ENCODE data around the gene TUBA1C. TPM values are rescaled to one million over a fixed set of nuclear protein-coding genes. Genes with fewer than 3 reads are reported as not detected.
A peak's percentile ranks its signal among the peaks of the same experiment; 100 is the strongest.

TUBA1C gene
- 129 TPM for total RNA-seq (ENCODE audit: unreplicated experiment)
- long read RNA-seq, transcript TUBA1C-201 (4 exons, 3,001 nt) = major isoform, 59 of 68 reads
- long read RNA-seq, partial matches to known transcripts = 2 of 68 reads
- long read RNA-seq, other reads (novel, unspliced or antisense) = 7 of 68 reads

DNA sequence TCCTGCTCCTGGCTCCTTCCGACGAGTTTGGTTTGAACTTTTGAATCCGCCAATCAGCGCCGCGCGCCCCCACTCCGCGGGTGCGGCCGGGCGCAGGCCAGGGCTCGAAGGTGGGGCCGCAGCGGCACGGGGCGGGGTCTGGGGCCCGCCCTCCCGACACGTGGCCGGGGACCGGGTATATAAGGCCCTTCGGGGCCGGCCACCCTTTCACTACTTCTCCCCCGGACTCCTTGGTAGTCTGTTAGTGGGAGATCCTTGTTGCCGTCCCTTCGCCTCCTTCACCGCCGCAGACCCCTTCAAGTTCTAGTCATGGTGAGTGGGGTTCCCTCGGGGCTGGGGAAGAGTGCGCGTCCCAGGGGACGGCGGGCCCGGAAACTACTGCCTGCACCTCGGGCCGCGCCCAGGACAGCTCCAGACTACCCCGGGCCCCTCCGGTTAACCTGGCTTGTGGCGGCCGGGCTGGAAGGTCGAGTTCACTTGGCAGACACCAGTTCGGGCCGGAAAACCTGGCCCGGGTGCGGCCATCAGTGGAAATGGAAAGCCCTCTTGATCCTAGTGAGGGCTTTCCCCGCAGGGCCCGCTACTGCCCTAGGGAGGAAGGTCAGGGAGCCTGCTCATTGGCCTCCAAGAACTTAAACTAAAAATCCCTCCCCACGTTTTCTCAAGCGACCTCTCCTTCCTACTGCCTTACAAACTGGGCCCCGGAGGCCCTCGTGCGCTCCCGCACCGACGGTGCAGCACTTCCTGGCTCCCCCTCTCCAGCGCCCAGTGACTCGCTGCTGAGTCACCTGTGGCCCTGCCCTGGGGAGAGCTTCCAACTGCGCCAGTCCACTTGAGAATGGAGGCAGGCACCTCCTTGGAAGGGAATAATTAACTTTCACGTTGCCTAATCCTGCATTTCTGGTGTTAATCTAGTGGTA lies at the start of gene TUBA1C:
Gene TUBA1C, plus strand, starts transcription at position 210 of the 920 bp plus-strand sequence. Its CDS starts 100 bp downstream, at position 310.
- Mint-ChIP-seq H3K9me3 (ENCODE audit: unreplicated experiment) (no peaks in the 10 kb centered on the region), H3K4me1 (ENCODE audit: unreplicated experiment) (peaks cover 8% of the 10 kb centered on the region), H3K27me3 (ENCODE audit: unreplicated experiment) (peaks cover 5% of the 10 kb centered on the region), H3K4me3 (ENCODE audit: unreplicated experiment) (peak within 1 kb of the TSS; percentile 96), H3K36me3 (ENCODE audit: low read depth, unreplicated experiment) (peaks cover 14% of the 10 kb centered on the region), H3K27ac (ENCODE audit: unreplicated experiment) (peak within 1 kb of the TSS; percentile 52)
- peak; percentile 90 for DNase-seq (ENCODE audit: low spot score)
- TF ChIP-seq, protein P1, sequence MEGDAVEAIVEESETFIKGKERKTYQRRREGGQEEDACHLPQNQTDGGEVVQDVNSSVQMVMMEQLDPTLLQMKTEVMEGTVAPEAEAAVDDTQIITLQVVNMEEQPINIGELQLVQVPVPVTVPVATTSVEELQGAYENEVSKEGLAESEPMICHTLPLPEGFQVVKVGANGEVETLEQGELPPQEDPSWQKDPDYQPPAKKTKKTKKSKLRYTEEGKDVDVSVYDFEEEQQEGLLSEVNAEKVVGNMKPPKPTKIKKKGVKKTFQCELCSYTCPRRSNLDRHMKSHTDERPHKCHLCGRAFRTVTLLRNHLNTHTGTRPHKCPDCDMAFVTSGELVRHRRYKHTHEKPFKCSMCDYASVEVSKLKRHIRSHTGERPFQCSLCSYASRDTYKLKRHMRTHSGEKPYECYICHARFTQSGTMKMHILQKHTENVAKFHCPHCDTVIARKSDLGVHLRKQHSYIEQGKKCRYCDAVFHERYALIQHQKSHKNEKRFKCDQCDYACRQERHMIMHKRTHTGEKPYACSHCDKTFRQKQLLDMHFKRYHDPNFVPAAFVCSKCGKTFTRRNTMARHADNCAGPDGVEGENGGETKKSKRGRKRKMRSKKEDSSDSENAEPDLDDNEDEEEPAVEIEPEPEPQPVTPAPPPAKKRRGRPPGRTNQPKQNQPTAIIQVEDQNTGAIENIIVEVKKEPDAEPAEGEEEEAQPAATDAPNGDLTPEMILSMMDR (IDR thresholded peaks at IDR 0.05; ENCODE audit: unreplicated experiment) = no peak

DNA sequence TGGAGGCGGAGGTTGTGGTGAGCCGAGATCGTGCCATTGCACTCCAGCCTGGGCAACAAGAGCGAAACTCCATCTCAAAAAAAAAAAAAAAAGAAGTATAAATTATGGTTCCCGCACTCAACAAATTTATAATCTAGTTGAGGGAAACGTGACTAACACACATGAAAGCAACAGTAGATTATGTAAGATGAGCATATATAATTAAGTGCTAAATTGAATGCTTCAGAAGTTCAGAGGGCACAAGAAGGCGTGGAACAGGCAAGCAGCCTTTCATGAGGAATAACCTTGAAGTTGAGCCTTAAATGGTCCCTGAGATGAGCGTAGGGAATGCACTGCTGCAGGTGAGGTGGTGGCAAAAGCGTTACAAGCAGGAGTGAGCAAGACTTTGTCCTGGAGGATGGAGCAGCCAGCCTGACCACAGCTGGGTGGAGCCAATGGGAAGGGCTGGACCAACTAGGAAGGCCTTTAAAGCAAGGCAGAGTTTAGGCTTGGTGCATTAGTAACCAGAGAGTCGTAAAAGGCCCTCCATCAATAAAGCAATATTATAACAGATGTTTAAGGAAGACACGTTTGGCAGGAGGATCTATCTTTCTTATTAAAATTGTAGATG lies 45.4 kb upstream of the TUBA1C start:
- H3K27ac Mint-ChIP-seq (ENCODE audit: unreplicated experiment) = no peak overlapping the region
- H3K9me3 Mint-ChIP-seq (ENCODE audit: unreplicated experiment) = no peaks in the 10 kb centered on the region
- H3K36me3 Mint-ChIP-seq (ENCODE audit: low read depth, unreplicated experiment) = no peaks in the 10 kb centered on the region
- DNase-seq (ENCODE audit: low spot score) = no peak
- TF ChIP-seq, protein P1 (IDR thresholded peaks at IDR 0.05; ENCODE audit: unreplicated experiment) = no peak
- peaks cover 2% of the 10 kb centered on the region for H3K27me3 Mint-ChIP-seq (ENCODE audit: unreplicated experiment)
- H3K4me3 Mint-ChIP-seq (ENCODE audit: unreplicated experiment) = no peak overlapping the region
- H3K4me1 Mint-ChIP-seq (ENCODE audit: unreplicated experiment) = peaks cover 10% of the 10 kb centered on the region

DNA sequence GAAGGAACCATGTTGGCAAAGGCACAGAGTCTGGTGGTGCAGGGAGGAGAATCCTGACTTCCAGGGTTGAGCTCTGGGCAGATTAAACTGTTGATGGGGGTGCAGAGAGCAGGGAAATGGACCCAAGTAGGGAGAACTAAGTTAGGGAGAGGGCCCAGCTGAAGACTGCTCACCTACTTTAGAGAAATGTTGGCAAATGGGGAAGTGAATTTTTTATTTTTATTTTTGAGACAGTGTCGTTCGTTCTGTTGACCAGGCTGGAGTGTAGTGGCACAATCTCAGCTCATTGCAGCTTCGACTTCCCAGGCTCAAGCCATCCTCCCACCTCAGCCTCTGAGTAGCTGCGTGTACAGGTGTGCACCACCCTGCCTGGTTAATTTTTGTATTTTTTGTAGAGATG lies 43.9 kb upstream of the TUBA1C start:
- no peak for DNase-seq (ENCODE audit: low spot score)
- peaks cover 6% of the 10 kb centered on the region for H3K4me1 Mint-ChIP-seq (ENCODE audit: unreplicated experiment)
- no peak overlapping the region for H3K4me3 Mint-ChIP-seq (ENCODE audit: unreplicated experiment)
- peaks cover under 1% of the 10 kb centered on the region for H3K27me3 Mint-ChIP-seq (ENCODE audit: unreplicated experiment)
- H3K27ac Mint-ChIP-seq (ENCODE audit: unreplicated experiment) = no peak overlapping the region
- no peaks in the 10 kb centered on the region for H3K9me3 Mint-ChIP-seq (ENCODE audit: unreplicated experiment)
- no peaks in the 10 kb centered on the region for H3K36me3 Mint-ChIP-seq (ENCODE audit: low read depth, unreplicated experiment)
- TF ChIP-seq, protein P1 (IDR thresholded peaks at IDR 0.05; ENCODE audit: unreplicated experiment) = no peak

DNA sequence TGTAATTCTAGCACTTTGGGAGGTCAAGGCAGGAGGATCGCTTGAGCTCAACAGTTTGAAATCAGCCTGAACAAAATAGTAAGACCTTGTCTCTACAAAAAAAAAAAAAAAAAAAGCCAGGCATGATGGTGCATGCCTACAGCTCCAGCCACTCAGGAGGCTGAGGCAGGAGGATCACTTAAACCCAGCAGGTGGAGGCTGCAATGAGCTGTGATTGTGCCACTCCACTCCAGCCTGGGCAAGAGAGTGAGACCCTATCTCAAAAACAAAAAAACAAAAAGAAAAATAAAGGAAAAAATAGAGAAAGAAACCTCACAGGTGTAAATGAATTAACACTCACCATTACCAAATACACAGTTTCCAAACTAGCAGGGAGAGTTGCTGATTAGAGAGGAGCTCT lies 41.8 kb upstream of the TUBA1C start:
- no peak overlapping the region for H3K27ac Mint-ChIP-seq (ENCODE audit: unreplicated experiment)

More for the DNA sequence above, 41.8 kb upstream of the TUBA1C start:
- Mint-ChIP-seq H3K36me3 (ENCODE audit: low read depth, unreplicated experiment) (no peaks in the 10 kb centered on the region), H3K9me3 (ENCODE audit: unreplicated experiment) (no peaks in the 10 kb centered on the region), H3K4me3 (ENCODE audit: unreplicated experiment) (no peak overlapping the region), H3K4me1 (ENCODE audit: unreplicated experiment) (peaks cover 6% of the 10 kb centered on the region), H3K27me3 (ENCODE audit: unreplicated experiment) (no peaks in the 10 kb centered on the region)
- TF ChIP-seq, protein P1 (IDR thresholded peaks at IDR 0.05; ENCODE audit: unreplicated experiment) = no peak
- no peak for DNase-seq (ENCODE audit: low spot score)

Data from endothelial cell (in vitro differentiated cells).